HCT116 (cell line): ENCODE results near the gene NAA25. TPM values are rescaled to one million over a fixed set of nuclear protein-coding genes. Genes with fewer than 3 reads are reported as not detected.

ENCODE experiments used
- ATAC-seq: fragments of 200-7000 bp; cut with Tn5 transposase; 2 replicates; pipeline ENCODE4 v1.9.1; 2020; ENCODE audit warnings: mild to moderate bottlenecking, moderate library complexity
- BruUV-seq: library from RNA; stranded (reverse); fragments of 400-500 nt; replicated peaks from 2 replicates; lab custom pipeline; 2021; lab: Mats Ljungman, UMichigan
- CTCF ChIA-PET: fragments of 300-600 bp; sonication (Branson Sonifier 250); formaldehyde crosslinking; loops from one replicate; lab custom pipeline; 2021; ENCODE audit warnings: antibody characterized with exemption; lab: Charles Lee
- POLR2A ChIA-PET: fragments of 300-600, 350-600 bp; sonication (Branson Sonifier 250); formaldehyde crosslinking; loops from one replicate; lab custom pipeline; 2021; ENCODE audit warnings: antibody characterized with exemption; lab: Charles Lee
- RAD21 ChIA-PET, 2 experiments: fragments of 300-600 bp; sonication (Branson Sonifier 250); formaldehyde crosslinking; loops; one replicate each; lab custom pipeline; 2023; ENCODE audit warnings: low total read pairs in 2 of 2; ENCODE audit not compliant: uncharacterized antibody in 2 of 2, unreplicated experiment in 2 of 2, low non-redundant PET in 1 of 2; lab: Charles Lee
- DNase-seq: peaks from one replicate; pipeline ENCODE4 v3.0.0-alpha.2; 2010; ENCODE audit warnings: low read depth, low spot score
- H2AFZ ChIP-seq: fragments of 200-600 bp; shearing (Covaris generic), sonication (generic); 2 replicates; pipeline ENCODE4 v1.6.1; 2017; ENCODE audit warnings: low read depth, mixed run types, mixed read lengths, antibody characterized with exemption, low read length; ENCODE audit not compliant: poor library complexity, severe bottlenecking
- H3K27ac ChIP-seq: 2 replicates; pipeline ENCODE4 v1.5.1; 2012; ENCODE audit warnings: low read depth, low read length
- H3K27me3 ChIP-seq: fragments of 200-600 bp; sonication (generic); 2 replicates; pipeline ENCODE4 v1.6.1; 2016; ENCODE audit warnings: mixed run types, low read length, mixed read lengths; ENCODE audit not compliant: insufficient read depth
- H3K36me3 ChIP-seq, 2 experiments: fragments of 200-500 bp in 1 of 2; fragments of 200-600 bp in 1 of 2; sonication (Bioruptor generic) in 1 of 2; sonication (generic) in 1 of 2; 2 replicates each; pipeline versions ENCODE4 v1.5.1 to v1.6.1; 2014 to 2016; ENCODE audit warnings: low read length in 2 of 2, inconsistent platforms in 1 of 2, mixed read lengths in 1 of 2, mixed run types in 1 of 2; ENCODE audit not compliant: insufficient read depth in 2 of 2, control insufficient read depth in 1 of 2
- H3K4me1 ChIP-seq, 2 experiments: fragments of 200-600 bp in 1 of 2; sonication (generic) in 1 of 2; 2 replicates each; pipeline versions ENCODE4 v1.5.1 to v1.6.1; 2012 to 2017; ENCODE audit warnings: low read length in 2 of 2, inconsistent platforms in 1 of 2, mild to moderate bottlenecking in 1 of 2, mixed read lengths in 1 of 2, mixed run types in 1 of 2, moderate library complexity in 1 of 2; ENCODE audit not compliant: insufficient read depth in 2 of 2, control insufficient read depth in 1 of 2
- H3K4me2 ChIP-seq: fragments of 200-600 bp; sonication (generic); 2 replicates; pipeline ENCODE4 v1.6.1; 2017; ENCODE audit warnings: mixed run types, low read length, mixed read lengths
- H3K4me3 ChIP-seq, 2 experiments: fragments of 200-600 bp in 1 of 2; sonication (generic) in 1 of 2; replicated peaks in 1 of 2; 2 replicates each; pipeline ENCODE4 v1.5.1; 2011 to 2016; ENCODE audit warnings: low read length in 2 of 2, control low read depth in 1 of 2, low read depth in 1 of 2, mild to moderate bottlenecking in 1 of 2, mixed read lengths in 1 of 2, mixed run types in 1 of 2
- H3K79me2 ChIP-seq: fragments of 200-600 bp; sonication (generic); 2 replicates; pipeline ENCODE4 v1.6.1; 2017; ENCODE audit warnings: mild to moderate bottlenecking, mixed run types, low read length, moderate library complexity, mixed read lengths; ENCODE audit not compliant: insufficient read depth
- H3K9ac ChIP-seq: fragments of 200-600 bp; sonication (generic); 2 replicates; pipeline ENCODE4 v1.6.1; 2016; ENCODE audit warnings: low read length, mixed read lengths
- H3K9me2 ChIP-seq: fragments of 200-600 bp; sonication (generic), shearing (Covaris generic); 2 replicates; pipeline ENCODE4 v1.6.1; 2017; ENCODE audit warnings: mixed run types, mild to moderate bottlenecking, moderate library complexity; ENCODE audit not compliant: insufficient read depth
- H3K9me3 ChIP-seq, 2 experiments: fragments of 200-500 bp in 1 of 2; fragments of 200-600 bp in 1 of 2; sonication (Bioruptor generic) in 1 of 2; sonication (generic) in 1 of 2; 2 replicates each; pipeline ENCODE4 v1.6.1; 2014 to 2017; ENCODE audit warnings: low read length in 2 of 2, mixed read lengths in 2 of 2, inconsistent platforms in 1 of 2, low read depth in 1 of 2, mild to moderate bottlenecking in 1 of 2, mixed run types in 1 of 2, moderate library complexity in 1 of 2; ENCODE audit not compliant: control insufficient read depth in 1 of 2, insufficient read depth in 1 of 2
- H4K20me1 ChIP-seq: fragments of 200-600 bp; sonication (generic), shearing (Covaris generic); 2 replicates; pipeline ENCODE4 v1.6.1; 2017; ENCODE audit warnings: mixed run types, mild to moderate bottlenecking, moderate library complexity; ENCODE audit not compliant: insufficient read depth
- CTCF ChIP-seq, 3 experiments: fragments of 200-600 bp in 1 of 3; sonication (generic) in 1 of 3; IDR thresholded peaks in 2 of 3; conservative IDR thresholded peaks in 1 of 3; 2 replicates each; pipeline ENCODE4 v1.5.1; 2012 to 2017; ENCODE audit warnings: low read depth in 2 of 3, low read length in 2 of 3, antibody characterized with exemption in 1 of 3, borderline replicate concordance in 1 of 3, control low read depth in 1 of 3, mild to moderate bottlenecking in 1 of 3, mixed read lengths in 1 of 3, mixed run types in 1 of 3, moderate library complexity in 1 of 3; ENCODE audit not compliant: insufficient read depth in 1 of 3
- JUND ChIP-seq: IDR thresholded peaks from 2 replicates; pipeline ENCODE4 v1.6.1; 2012
- POLR2AphosphoS5 ChIP-seq: IDR thresholded peaks from 2 replicates; pipeline ENCODE4 v1.6.1; 2011; ENCODE audit warnings: mild to moderate bottlenecking, low read depth, low read length, moderate library complexity
- YY1 ChIP-seq: IDR thresholded peaks from 2 replicates; pipeline ENCODE4 v1.6.1; 2011; ENCODE audit warnings: low read length, low read depth, moderate library complexity, mild to moderate bottlenecking; ENCODE audit not compliant: insufficient replicate concordance; ENCODE audit errors: extremely low read depth
- intact Hi-C: fragments of 100-400 bp; cut with micrococcal nuclease; formaldehyde crosslinking; loops from 2 replicates; pipeline ENCODE4 v1.10.0; 2022
- total RNA-seq: library from RNA; stranded (reverse); gene quantifications from one replicate; pipeline ENCODE4 v1.2.1, GENCODE V29; 2021; ENCODE audit not compliant: unreplicated experiment

Gene NAA25
- total RNA-seq, 1 experiment from 2014 or later, result 56.6 TPM

- BruUV-seq, result no TSS peak
- no peak for TF ChIP-seq JUND
- peak; percentile 40 for TF ChIP-seq YY1
- peak in 2 of 3 experiments; percentile 39 to 53; a peak in 3 of 6 replicates for TF ChIP-seq CTCF (IDR thresholded peaks at IDR 0.05 in 2 of 3, conservative IDR thresholded peaks at IDR 0.05 in 1 of 3; ENCODE audit: borderline replicate concordance in 1 of 3, insufficient read depth in 1 of 3, low read depth in 2 of 3, low read length in 2 of 3)
- TF ChIP-seq POLR2AphosphoS5, result peak; percentile 66
- Histone ChIP-seq H3K27me3 (no peaks in the 10 kb centered on the region), H3K9me2 (no peaks in the 10 kb centered on the region), H2AFZ (peak overlapping the region; percentile 44), H4K20me1 (no peaks in the 10 kb centered on the region), H3K4me3 (peak overlapping the region; percentile 7 to 35; a peak in 3 of 4 replicates), H3K36me3 (no peaks in the 10 kb centered on the region), H3K4me1 (peaks cover 60 to 74% of the 10 kb centered on the region in 2 experiments), H3K27ac (peak overlapping the region; percentile 96), H3K4me2 (peak overlapping the region; percentile 95), H3K79me2 (peaks cover 15% of the 10 kb centered on the region), H3K9me3 (no peaks in the 10 kb centered on the region), H3K9ac (peak overlapping the region; percentile 51)
- DNase-seq, result peak; percentile 84
- intact Hi-C loops, result no loop called here
- CTCF ChIA-PET, result interaction anchor here (0.6 to 1.6 kb wide), 2 partner anchors 9 to 61 kb away, joined by 3 read pairs; no protein-coding TSS in a partner anchor
- POLR2A ChIA-PET, result interaction anchor here (0.9 to 3.4 kb wide), 4 partner anchors 10 to 22 kb away, joined by 3 to 11 read pairs (median 5); partner anchors contain the start of gene TRAFD1
- RAD21 ChIA-PET, result interaction anchor here (0.7 to 1.5 kb wide), 4 partner anchors 274 to 1922 kb away, joined by 3 to 5 read pairs (median 3); no protein-coding TSS in a partner anchor
- ATAC-seq, result peak; percentile 53
Observed at GRCh38 chr12:112112409-112113133, 4.0 kb upstream of the NAA25 start.
